ENCODE results near the gene NUDT16L1.

NUDT16L1 gene

GRCh38 chr16:4677994-4678393 is 15.4 kb upstream of the NUDT16L1 start:
- H2AFZ ChIP-seq (ENCODE audit: low read length, unreplicated experiment), result no peak overlapping the region
- no peak overlapping the region for H3K27ac ChIP-seq (ENCODE audit: low read depth, low read length)
- H3K4me3 ChIP-seq (ENCODE audit: low read depth, low read length), result no peak overlapping the region
- no peaks in the 10 kb centered on the region for H3K4me1 ChIP-seq (ENCODE audit: control insufficient read depth, insufficient read depth, low read length, unreplicated experiment)
- H3K79me2 ChIP-seq (ENCODE audit: control insufficient read depth, insufficient read depth, low read length, unreplicated experiment), result no peaks in the 10 kb centered on the region
- H3K36me3 ChIP-seq (ENCODE audit: insufficient read depth, low read length), result 0 out of 2 replicates have a peak, but pooled peaks cover 6% of the 10 kb centered on the region
- no peaks in the 10 kb centered on the region for H3K27me3 ChIP-seq (ENCODE audit: insufficient read depth, low read length)

GRCh38 chr16:4678596-4678995 is 14.8 kb upstream of the NUDT16L1 start:
- Histone ChIP-seq H3K79me2 (ENCODE audit: control insufficient read depth, insufficient read depth, low read length, unreplicated experiment) (no peaks in the 10 kb centered on the region), H3K27me3 (ENCODE audit: insufficient read depth, low read length) (no peaks in the 10 kb centered on the region), H3K27ac (ENCODE audit: low read depth, low read length) (no peak overlapping the region), H2AFZ (ENCODE audit: low read length, unreplicated experiment) (no peak overlapping the region), H3K4me3 (ENCODE audit: low read depth, low read length) (no peak overlapping the region), H3K4me1 (ENCODE audit: control insufficient read depth, insufficient read depth, low read length, unreplicated experiment) (no peaks in the 10 kb centered on the region), H3K36me3 (ENCODE audit: insufficient read depth, low read length) (0 out of 2 replicates have a peak, but pooled peaks cover 6% of the 10 kb centered on the region)

GRCh38 chr16:4679156-4679849 is 14.1 kb upstream of the NUDT16L1 start:
- Histone ChIP-seq H3K27me3 (ENCODE audit: insufficient read depth, low read length) (no peaks in the 10 kb centered on the region), H3K4me1 (ENCODE audit: control insufficient read depth, insufficient read depth, low read length, unreplicated experiment) (no peaks in the 10 kb centered on the region), H3K27ac (ENCODE audit: low read depth, low read length) (peak overlapping the region; percentile 57), H3K36me3 (ENCODE audit: insufficient read depth, low read length) (0 out of 2 replicates have a peak, but pooled peaks cover 6% of the 10 kb centered on the region), H3K4me3 (ENCODE audit: low read depth, low read length) (0 out of 2 replicates have a peak overlapping the region, but pooled peaks have one; percentile 45), H2AFZ (ENCODE audit: low read length, unreplicated experiment) (no peak overlapping the region), H3K79me2 (ENCODE audit: control insufficient read depth, insufficient read depth, low read length, unreplicated experiment) (no peaks in the 10 kb centered on the region)

- no peaks in the 10 kb centered on the region for H3K27me3 ChIP-seq (ENCODE audit: insufficient read depth, low read length)
- H3K4me3 ChIP-seq (ENCODE audit: low read depth, low read length), result peak overlapping the region; percentile 45
- H3K27ac ChIP-seq (ENCODE audit: low read depth, low read length), result peak overlapping the region; percentile 57
- no peak overlapping the region for H2AFZ ChIP-seq (ENCODE audit: low read length, unreplicated experiment)
- H3K36me3 ChIP-seq (ENCODE audit: insufficient read depth, low read length), result peaks cover 9% of the 10 kb centered on the region; the same call in 1 of the 2 replicates
- H3K79me2 ChIP-seq (ENCODE audit: control insufficient read depth, insufficient read depth, low read length, unreplicated experiment), result no peaks in the 10 kb centered on the region
- no peaks in the 10 kb centered on the region for H3K4me1 ChIP-seq (ENCODE audit: control insufficient read depth, insufficient read depth, low read length, unreplicated experiment)
Measured at GRCh38 chr16:4679850-4680636, 13.3 kb upstream of the NUDT16L1 start.

GRCh38 chr16:4680673-4681470 is 12.5 kb upstream of the NUDT16L1 start:
- H3K4me3 ChIP-seq (ENCODE audit: low read depth, low read length), result peak overlapping the region; percentile 45
- no peak overlapping the region for H2AFZ ChIP-seq (ENCODE audit: low read length, unreplicated experiment)
- H3K4me1 ChIP-seq (ENCODE audit: control insufficient read depth, insufficient read depth, low read length, unreplicated experiment), result no peaks in the 10 kb centered on the region
- H3K36me3 ChIP-seq (ENCODE audit: insufficient read depth, low read length), result peaks cover 5% of the 10 kb centered on the region; the same call in 1 of the 2 replicates
- no peaks in the 10 kb centered on the region for H3K27me3 ChIP-seq (ENCODE audit: insufficient read depth, low read length)
- peak overlapping the region; percentile 57 for H3K27ac ChIP-seq (ENCODE audit: low read depth, low read length)
- H3K79me2 ChIP-seq (ENCODE audit: control insufficient read depth, insufficient read depth, low read length, unreplicated experiment), result no peaks in the 10 kb centered on the region

- peaks cover 4% of the 10 kb centered on the region; the same call in 1 of the 2 replicates for H3K36me3 ChIP-seq (ENCODE audit: insufficient read depth, low read length)
- no peaks in the 10 kb centered on the region for H3K4me1 ChIP-seq (ENCODE audit: control insufficient read depth, insufficient read depth, low read length, unreplicated experiment)
- H2AFZ ChIP-seq (ENCODE audit: low read length, unreplicated experiment), result no peak overlapping the region
Measured at GRCh38 chr16:4681471-4682083, 11.8 kb upstream of the NUDT16L1 start.

GRCh38 chr16:4682084-4682591 is 11.2 kb upstream of the NUDT16L1 start:
- H3K4me3 ChIP-seq (ENCODE audit: low read depth, low read length), result no peak overlapping the region
- H2AFZ ChIP-seq (ENCODE audit: low read length, unreplicated experiment), result no peak overlapping the region
- H3K27me3 ChIP-seq (ENCODE audit: insufficient read depth, low read length), result no peaks in the 10 kb centered on the region
- no peak overlapping the region for H3K27ac ChIP-seq (ENCODE audit: low read depth, low read length)
- no peaks in the 10 kb centered on the region for H3K4me1 ChIP-seq (ENCODE audit: control insufficient read depth, insufficient read depth, low read length, unreplicated experiment)
- no peaks in the 10 kb centered on the region for H3K79me2 ChIP-seq (ENCODE audit: control insufficient read depth, insufficient read depth, low read length, unreplicated experiment)
- peaks cover 4% of the 10 kb centered on the region; the same call in 1 of the 2 replicates for H3K36me3 ChIP-seq (ENCODE audit: insufficient read depth, low read length)

More at GRCh38 chr16:4681471-4682083, 11.8 kb upstream of the NUDT16L1 start:
- no peaks in the 10 kb centered on the region for H3K79me2 ChIP-seq (ENCODE audit: control insufficient read depth, insufficient read depth, low read length, unreplicated experiment)
- H3K27me3 ChIP-seq (ENCODE audit: insufficient read depth, low read length), result no peaks in the 10 kb centered on the region
- H3K4me3 ChIP-seq (ENCODE audit: low read depth, low read length), result no peak overlapping the region
- no peak overlapping the region for H3K27ac ChIP-seq (ENCODE audit: low read depth, low read length)

- H3K36me3 ChIP-seq (ENCODE audit: insufficient read depth, low read length), result peaks cover 5% of the 10 kb centered on the region; the same call in 1 of the 2 replicates
Measured at GRCh38 chr16:4682616-4683254, 10.6 kb upstream of the NUDT16L1 start.

GRCh38 chr16:4683255-4684057 is 9.9 kb upstream of the NUDT16L1 start:
- no peak overlapping the region for H3K4me3 ChIP-seq (ENCODE audit: low read depth, low read length)
- H3K79me2 ChIP-seq (ENCODE audit: control insufficient read depth, insufficient read depth, low read length, unreplicated experiment), result no peaks in the 10 kb centered on the region
- H3K27ac ChIP-seq (ENCODE audit: low read depth, low read length), result no peak overlapping the region
- no peaks in the 10 kb centered on the region for H3K4me1 ChIP-seq (ENCODE audit: control insufficient read depth, insufficient read depth, low read length, unreplicated experiment)
- H3K27me3 ChIP-seq (ENCODE audit: insufficient read depth, low read length), result no peaks in the 10 kb centered on the region
- H3K36me3 ChIP-seq (ENCODE audit: insufficient read depth, low read length), result peaks cover 7% of the 10 kb centered on the region; the same call in 1 of the 2 replicates
- no peak overlapping the region for H2AFZ ChIP-seq (ENCODE audit: low read length, unreplicated experiment)

More at GRCh38 chr16:4682616-4683254, 10.6 kb upstream of the NUDT16L1 start:
- H2AFZ ChIP-seq (ENCODE audit: low read length, unreplicated experiment), result no peak overlapping the region
- H3K79me2 ChIP-seq (ENCODE audit: control insufficient read depth, insufficient read depth, low read length, unreplicated experiment), result no peaks in the 10 kb centered on the region
- H3K27ac ChIP-seq (ENCODE audit: low read depth, low read length), result no peak overlapping the region
- no peaks in the 10 kb centered on the region for H3K4me1 ChIP-seq (ENCODE audit: control insufficient read depth, insufficient read depth, low read length, unreplicated experiment)
- no peak overlapping the region for H3K4me3 ChIP-seq (ENCODE audit: low read depth, low read length)
- no peaks in the 10 kb centered on the region for H3K27me3 ChIP-seq (ENCODE audit: insufficient read depth, low read length)
